Measurements from ENCODE around the gene PEX11G. TPM values are rescaled to one million over a fixed set of nuclear protein-coding genes. Genes with fewer than 3 reads are reported as not detected.
A peak's percentile ranks its signal among the peaks of the same experiment; 100 is the strongest.

Gene PEX11G
- total and polyA plus RNA-seq, 9 of the 15 experiments (the other 6 are each of a cell fraction or from before 2014, with no cell fraction given) = 0.07 to 3.2 (median 0.70) TPM; not detected in 1

DNA sequence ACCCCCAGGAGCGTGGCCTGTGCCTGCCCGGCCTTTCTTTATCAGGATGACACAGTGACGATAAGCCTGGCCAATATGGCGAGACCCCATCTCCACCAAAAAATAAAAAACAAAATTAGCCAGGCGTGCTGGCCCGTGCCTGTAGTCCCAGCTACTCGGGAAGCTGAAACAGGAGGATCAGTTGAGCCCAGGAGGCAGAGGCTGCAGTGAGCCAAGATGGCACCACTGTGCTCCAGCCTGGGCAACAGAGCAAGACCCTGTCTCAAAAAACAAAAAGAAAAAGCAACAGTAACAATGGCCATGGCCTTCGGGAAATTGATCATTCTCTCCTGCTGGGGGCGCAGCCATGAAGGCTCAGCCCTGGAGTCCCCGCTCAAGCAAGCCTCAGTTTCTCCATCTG, 11.1 kb downstream of the PEX11G start:
- intact Hi-C loops (cut with micrococcal nuclease) (no loop called here), in situ Hi-C loops (cut with MboI) (no loop called here)
- ATAC-seq (no peak), DNase-seq (ENCODE audit: extremely low read depth in 1 of 4, low spot score in 3 of 4) (no peak), FAIRE-seq (no peak)
- 37% methylated on average over 10 of the region's 10 CpGs for WGBS (ENCODE audit: insufficient coverage, low coverage, missing lambda C conversion rate)
- H3K9me3 ChIP-seq (replicated peaks; ENCODE audit: control insufficient read depth, insufficient read depth, low read depth, low read length) = no peaks in the 10 kb centered on the region
- BruUV-seq (replicated peaks) = no TSS peak
- H3K9me1 ChIP-seq (ENCODE audit: control insufficient read depth, insufficient read depth, low read length) = no peaks in the 10 kb centered on the region
- no peaks in the 10 kb centered on the region for H3K79me2 ChIP-seq (ENCODE audit: control insufficient read depth, insufficient read depth, low read length)
- no peak for TF ChIP-seq CREM (IDR thresholded peaks at IDR 0.05; ENCODE audit: low read depth)
- TF ChIP-seq ZNF121 (CRISPR knock-in tag; conservative IDR thresholded peaks at IDR 0.05) = peak; percentile 99
- no peak for TF ChIP-seq NR3C1 (CRISPR knock-in tag; IDR thresholded peaks at IDR 0.05)
- TF ChIP-seq NCOA1 (IDR thresholded peaks at IDR 0.05; ENCODE audit: low read depth) = no peak
- no peak for TF ChIP-seq IRF2 (CRISPR knock-in tag; IDR thresholded peaks at IDR 0.05)
- peak in 1 of 2 experiments; percentile 19; a peak in 1 of 4 replicates for TF ChIP-seq KDM1A (IDR thresholded peaks at IDR 0.05)
- no peak for TF ChIP-seq ZNF41 (CRISPR knock-in tag; conservative IDR thresholded peaks at IDR 0.05)
- TF ChIP-seq, protein P1, sequence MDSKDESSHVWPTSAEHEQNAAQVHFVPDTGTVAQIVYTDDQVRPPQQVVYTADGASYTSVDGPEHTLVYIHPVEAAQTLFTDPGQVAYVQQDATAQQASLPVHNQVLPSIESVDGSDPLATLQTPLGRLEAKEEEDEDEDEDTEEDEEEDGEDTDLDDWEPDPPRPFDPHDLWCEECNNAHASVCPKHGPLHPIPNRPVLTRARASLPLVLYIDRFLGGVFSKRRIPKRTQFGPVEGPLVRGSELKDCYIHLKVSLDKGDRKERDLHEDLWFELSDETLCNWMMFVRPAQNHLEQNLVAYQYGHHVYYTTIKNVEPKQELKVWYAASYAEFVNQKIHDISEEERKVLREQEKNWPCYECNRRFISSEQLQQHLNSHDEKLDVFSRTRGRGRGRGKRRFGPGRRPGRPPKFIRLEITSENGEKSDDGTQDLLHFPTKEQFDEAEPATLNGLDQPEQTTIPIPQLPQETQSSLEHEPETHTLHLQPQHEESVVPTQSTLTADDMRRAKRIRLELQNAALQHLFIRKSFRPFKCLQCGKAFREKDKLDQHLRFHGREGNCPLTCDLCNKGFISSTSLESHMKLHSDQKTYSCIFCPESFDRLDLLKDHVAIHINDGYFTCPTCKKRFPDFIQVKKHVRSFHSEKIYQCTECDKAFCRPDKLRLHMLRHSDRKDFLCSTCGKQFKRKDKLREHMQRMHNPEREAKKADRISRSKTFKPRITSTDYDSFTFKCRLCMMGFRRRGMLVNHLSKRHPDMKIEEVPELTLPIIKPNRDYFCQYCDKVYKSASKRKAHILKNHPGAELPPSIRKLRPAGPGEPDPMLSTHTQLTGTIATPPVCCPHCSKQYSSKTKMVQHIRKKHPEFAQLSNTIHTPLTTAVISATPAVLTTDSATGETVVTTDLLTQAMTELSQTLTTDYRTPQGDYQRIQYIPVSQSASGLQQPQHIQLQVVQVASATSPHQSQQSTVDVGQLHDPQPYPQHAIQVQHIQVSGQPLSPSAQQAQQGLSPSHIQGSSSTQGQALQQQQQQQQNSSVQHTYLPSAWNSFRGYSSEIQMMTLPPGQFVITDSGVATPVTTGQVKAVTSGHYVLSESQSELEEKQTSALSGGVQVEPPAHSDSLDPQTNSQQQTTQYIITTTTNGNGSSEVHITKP (IDR thresholded peaks at IDR 0.05; ENCODE audit: partially characterized antibody) = no peak
- H3K4me1 ChIP-seq (replicated peaks in 1 of 2; ENCODE audit: control insufficient read depth in 2 of 2, insufficient read depth in 2 of 2, low read length in 2 of 2) = peaks cover 10 to 49% of the 10 kb centered on the region in 2 experiments
- no peak overlapping the region for H2AFZ ChIP-seq (ENCODE audit: low read depth, low read length)
- no peaks in the 10 kb centered on the region for H3K36me3 ChIP-seq (ENCODE audit: control insufficient read depth, insufficient read depth, low read length)
- peak overlapping the region in 1 of 2 experiments; percentile 7; a peak in 1 of 4 replicates for H3K9ac ChIP-seq (ENCODE audit: insufficient read depth in 1 of 2, low read depth in 2 of 2, low read length in 2 of 2)
- POLR2A ChIA-PET = no interaction called here
- no peaks in the 10 kb centered on the region for H4K20me1 ChIP-seq (replicated peaks; ENCODE audit: control insufficient read depth, insufficient read depth, low read length)
- H3K4me2 ChIP-seq (ENCODE audit: insufficient read depth, low read length) = no peak overlapping the region
- CTCF ChIA-PET (ENCODE audit: low intra/inter-chr PET ratio) = no interaction called here
- H3K27me3 ChIP-seq (ENCODE audit: control insufficient read depth in 2 of 2, insufficient read depth in 2 of 2, low read length in 2 of 2) = no peaks in the 10 kb centered on the region
- no peak overlapping the region for H3K4me3 ChIP-seq
- H3K27ac ChIP-seq (ENCODE audit: extremely low read depth, low read depth, low read length) = no peak overlapping the region

Measured in K562 (cell line).